Astrocyte (in vitro differentiated cells and primary cell): ENCODE results near the gene LDLRAD4.

Experiments
- CTCF ChIP-seq: IDR thresholded peaks from 2 replicates; pipeline ENCODE4 v1.5.1; 2011; ENCODE audit warnings: low read depth, mild to moderate bottlenecking, inconsistent platforms, low read length, moderate library complexity; ENCODE audit not compliant: insufficient read depth
- EZH2 ChIP-seq: IDR thresholded peaks from 2 replicates; pipeline ENCODE4 v1.6.1; 2012; ENCODE audit warnings: mild to moderate bottlenecking, low read length, inconsistent platforms; ENCODE audit not compliant: insufficient read depth

DNA sequence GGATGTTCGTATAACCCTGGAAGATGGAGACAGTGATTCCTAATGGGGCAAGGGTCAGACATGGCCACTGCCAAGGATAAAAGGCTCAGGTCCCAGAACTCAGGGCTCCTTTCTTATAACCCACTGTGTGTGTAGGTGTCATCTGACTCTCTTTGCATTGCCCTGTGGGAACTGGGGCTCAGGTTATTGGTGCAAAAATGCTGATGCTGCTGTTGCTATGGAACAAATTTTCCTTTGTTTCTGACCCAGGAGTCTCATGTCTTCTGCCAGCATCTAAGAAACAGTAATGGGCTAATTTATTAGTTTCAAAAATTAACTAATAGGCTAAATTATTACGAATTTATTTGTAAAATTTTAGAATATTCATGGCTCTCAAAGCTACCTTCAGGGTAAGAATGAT, 24.3 kb upstream of the LDLRAD4 start:
- no peak for TF ChIP-seq CTCF
- no peak for TF ChIP-seq EZH2
